ENCODE data around the gene GPRIN3.

Gene GPRIN3

GRCh38 chr4:89284828-89285227 lies 22.8 kb downstream of the GPRIN3 start:
- no peaks in the 10 kb centered on the region for H3K9me3 ChIP-seq (ENCODE audit: insufficient read depth, low read length)
- no peak overlapping the region; the same call in 1 of the 2 replicates for H3K9ac ChIP-seq (ENCODE audit: low read length)
- no peaks in the 10 kb centered on the region for H3K27me3 ChIP-seq (ENCODE audit: low read depth, low read length)
- no peak for TF ChIP-seq EZH2phosphoT487 (IDR thresholded peaks at IDR 0.05; ENCODE audit: low read depth)
- TF ChIP-seq, protein P1, sequence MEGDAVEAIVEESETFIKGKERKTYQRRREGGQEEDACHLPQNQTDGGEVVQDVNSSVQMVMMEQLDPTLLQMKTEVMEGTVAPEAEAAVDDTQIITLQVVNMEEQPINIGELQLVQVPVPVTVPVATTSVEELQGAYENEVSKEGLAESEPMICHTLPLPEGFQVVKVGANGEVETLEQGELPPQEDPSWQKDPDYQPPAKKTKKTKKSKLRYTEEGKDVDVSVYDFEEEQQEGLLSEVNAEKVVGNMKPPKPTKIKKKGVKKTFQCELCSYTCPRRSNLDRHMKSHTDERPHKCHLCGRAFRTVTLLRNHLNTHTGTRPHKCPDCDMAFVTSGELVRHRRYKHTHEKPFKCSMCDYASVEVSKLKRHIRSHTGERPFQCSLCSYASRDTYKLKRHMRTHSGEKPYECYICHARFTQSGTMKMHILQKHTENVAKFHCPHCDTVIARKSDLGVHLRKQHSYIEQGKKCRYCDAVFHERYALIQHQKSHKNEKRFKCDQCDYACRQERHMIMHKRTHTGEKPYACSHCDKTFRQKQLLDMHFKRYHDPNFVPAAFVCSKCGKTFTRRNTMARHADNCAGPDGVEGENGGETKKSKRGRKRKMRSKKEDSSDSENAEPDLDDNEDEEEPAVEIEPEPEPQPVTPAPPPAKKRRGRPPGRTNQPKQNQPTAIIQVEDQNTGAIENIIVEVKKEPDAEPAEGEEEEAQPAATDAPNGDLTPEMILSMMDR (IDR thresholded peaks at IDR 0.05; ENCODE audit: low read depth, low read length): no peak
- H4K20me1 ChIP-seq (ENCODE audit: insufficient read depth, low read length): no peaks in the 10 kb centered on the region
- no peak overlapping the region for H3K4me3 ChIP-seq (ENCODE audit: low read length)
- peak overlapping the region; percentile 64 for H3K27ac ChIP-seq (ENCODE audit: low read length)
- no peaks in the 10 kb centered on the region for H3K36me3 ChIP-seq (replicated peaks; ENCODE audit: low read depth, low read length)
- no peak overlapping the region for H2AFZ ChIP-seq (ENCODE audit: low read depth, low read length)
- H3K4me1 ChIP-seq (ENCODE audit: low read length): peaks cover 42% of the 10 kb centered on the region
- no peaks in the 10 kb centered on the region for H3K79me2 ChIP-seq (ENCODE audit: low read length)
- H3K4me2 ChIP-seq (ENCODE audit: low read length): peak overlapping the region; percentile 27; the same call in 1 of the 2 replicates

- Histone ChIP-seq H2AFZ (ENCODE audit: low read depth, low read length) (no peak overlapping the region), H3K27ac (ENCODE audit: low read length) (peak overlapping the region; percentile 64; the same call in 1 of the 2 replicates), H3K4me2 (ENCODE audit: low read length) (no peak overlapping the region), H3K9me3 (ENCODE audit: insufficient read depth, low read length) (no peaks in the 10 kb centered on the region), H3K27me3 (ENCODE audit: low read depth, low read length) (no peaks in the 10 kb centered on the region), H3K36me3 (replicated peaks; ENCODE audit: low read depth, low read length) (no peaks in the 10 kb centered on the region), H3K4me3 (ENCODE audit: low read length) (no peak overlapping the region), H3K9ac (ENCODE audit: low read length) (no peak overlapping the region), H3K4me1 (ENCODE audit: low read length) (peaks cover 42% of the 10 kb centered on the region), H4K20me1 (ENCODE audit: insufficient read depth, low read length) (no peaks in the 10 kb centered on the region), H3K79me2 (ENCODE audit: low read length) (no peaks in the 10 kb centered on the region)
- TF ChIP-seq, protein P1 (IDR thresholded peaks at IDR 0.05; ENCODE audit: low read depth, low read length): no peak
- TF ChIP-seq EZH2phosphoT487 (IDR thresholded peaks at IDR 0.05; ENCODE audit: low read depth): no peak
These were observed 23.6 kb downstream of the GPRIN3 start for GRCh38 chr4:89284020-89284424.

GRCh38 chr4:89283226-89284009 lies 24.2 kb downstream of the GPRIN3 start:
- no peak overlapping the region for H3K4me2 ChIP-seq (ENCODE audit: low read length)
- no peaks in the 10 kb centered on the region for H3K36me3 ChIP-seq (replicated peaks; ENCODE audit: low read depth, low read length)
- no peaks in the 10 kb centered on the region for H3K79me2 ChIP-seq (ENCODE audit: low read length)
- no peaks in the 10 kb centered on the region for H4K20me1 ChIP-seq (ENCODE audit: insufficient read depth, low read length)
- no peak overlapping the region for H3K27ac ChIP-seq (ENCODE audit: low read length)
- no peak overlapping the region for H3K9ac ChIP-seq (ENCODE audit: low read length)
- no peak overlapping the region for H2AFZ ChIP-seq (ENCODE audit: low read depth, low read length)
- no peak overlapping the region for H3K4me3 ChIP-seq (ENCODE audit: low read length)
- H3K4me1 ChIP-seq (ENCODE audit: low read length): peaks cover 40% of the 10 kb centered on the region
- TF ChIP-seq, protein P1 (IDR thresholded peaks at IDR 0.05; ENCODE audit: low read depth, low read length): no peak
- TF ChIP-seq EZH2phosphoT487 (IDR thresholded peaks at IDR 0.05; ENCODE audit: low read depth): no peak
- H3K27me3 ChIP-seq (ENCODE audit: low read depth, low read length): no peaks in the 10 kb centered on the region
- H3K9me3 ChIP-seq (ENCODE audit: insufficient read depth, low read length): no peaks in the 10 kb centered on the region

GRCh38 chr4:89279385-89279784 lies 28.2 kb downstream of the GPRIN3 start:
- Histone ChIP-seq H3K27ac (ENCODE audit: low read length) (no peak overlapping the region), H2AFZ (ENCODE audit: low read depth, low read length) (no peak overlapping the region), H3K27me3 (ENCODE audit: low read depth, low read length) (no peaks in the 10 kb centered on the region), H3K4me1 (ENCODE audit: low read length) (peaks cover 5% of the 10 kb centered on the region), H3K9me3 (ENCODE audit: insufficient read depth, low read length) (no peaks in the 10 kb centered on the region), H3K4me2 (ENCODE audit: low read length) (no peak overlapping the region), H3K79me2 (ENCODE audit: low read length) (no peaks in the 10 kb centered on the region), H3K4me3 (ENCODE audit: low read length) (no peak overlapping the region), H3K9ac (ENCODE audit: low read length) (no peak overlapping the region), H4K20me1 (ENCODE audit: insufficient read depth, low read length) (no peaks in the 10 kb centered on the region), H3K36me3 (replicated peaks; ENCODE audit: low read depth, low read length) (no peaks in the 10 kb centered on the region)
- TF ChIP-seq, protein P1 (IDR thresholded peaks at IDR 0.05; ENCODE audit: low read depth, low read length): no peak
- TF ChIP-seq EZH2phosphoT487 (IDR thresholded peaks at IDR 0.05; ENCODE audit: low read depth): no peak

All from OCI-LY3 (cell line).